ENCODE results near the gene LRRK1.

Gene LRRK1

DNA sequence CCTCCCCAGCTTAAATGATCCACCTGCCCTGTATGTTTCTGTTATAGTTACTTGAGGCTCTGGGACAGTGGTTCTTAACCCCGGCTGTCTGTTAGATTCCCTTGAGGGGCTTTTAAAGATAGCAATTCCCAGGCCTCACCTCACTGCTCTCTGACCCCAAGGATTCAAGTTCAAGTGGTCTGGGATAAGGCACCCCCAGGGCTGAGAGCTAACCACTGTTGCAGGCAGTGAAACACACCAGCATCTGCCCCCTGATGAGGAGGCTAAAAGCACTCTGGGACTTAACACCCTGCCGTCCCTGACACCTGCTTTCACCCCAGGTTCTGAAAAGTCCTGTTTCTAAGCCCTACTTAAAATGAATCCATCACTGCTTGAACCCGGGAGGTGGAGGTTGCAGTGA lies 103.7 kb downstream of the LRRK1 start:
- DNase-seq (ENCODE audit: insufficient read length) = no peak
- no peak for FAIRE-seq
- TF ChIP-seq POLR2A (IDR thresholded peaks at IDR 0.05; ENCODE audit: low read depth, low read length) (no peak), TAF1 (IDR thresholded peaks at IDR 0.05; ENCODE audit: borderline replicate concordance, low read depth, low read length) (no peak), POLR2AphosphoS5 (IDR thresholded peaks at IDR 0.05; ENCODE audit: low read depth, low read length) (no peak)

DNA sequence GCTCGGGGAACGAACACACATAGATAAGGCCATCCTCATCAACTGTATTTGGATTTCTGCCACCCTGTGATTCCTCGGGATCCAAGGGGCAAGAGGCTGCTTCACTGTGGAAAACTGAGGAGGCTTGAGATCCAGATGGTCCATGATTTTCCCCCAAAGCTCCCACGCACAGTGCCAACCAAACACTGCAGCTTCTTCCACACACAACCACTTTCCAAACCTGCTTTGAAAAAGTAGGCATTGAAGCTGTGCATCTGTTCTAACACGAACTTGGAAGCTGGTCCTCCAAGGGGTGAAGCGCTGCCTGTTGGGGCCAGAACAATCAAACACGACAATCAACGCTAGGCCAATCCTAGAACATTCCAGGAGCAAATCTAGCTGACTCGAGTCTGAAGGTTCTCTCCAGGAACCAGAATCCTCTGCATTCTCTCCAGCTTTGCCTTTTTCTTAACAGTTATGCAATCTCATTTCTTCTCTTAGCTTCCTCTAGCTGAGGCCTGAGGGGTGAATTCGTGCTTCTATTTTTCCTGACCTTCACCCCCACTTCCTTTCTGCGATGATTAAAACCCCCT lies 104.4 kb downstream of the LRRK1 start:
- FAIRE-seq = no peak
- TF ChIP-seq TAF1 (IDR thresholded peaks at IDR 0.05; ENCODE audit: borderline replicate concordance, low read depth, low read length) = no peak
- no peak for TF ChIP-seq POLR2AphosphoS5 (IDR thresholded peaks at IDR 0.05; ENCODE audit: low read depth, low read length)
- no peak for TF ChIP-seq POLR2A (IDR thresholded peaks at IDR 0.05; ENCODE audit: low read depth, low read length)
- DNase-seq (ENCODE audit: insufficient read length) = no peak

GRCh38 chr15:101024073-101024695 lies 105.0 kb downstream of the LRRK1 start:
- DNase-seq (ENCODE audit: insufficient read length) (no peak), FAIRE-seq (no peak)
- TF ChIP-seq TAF1 (IDR thresholded peaks at IDR 0.05; ENCODE audit: borderline replicate concordance, low read depth, low read length) (no peak), POLR2A (IDR thresholded peaks at IDR 0.05; ENCODE audit: low read depth, low read length) (no peak), POLR2AphosphoS5 (IDR thresholded peaks at IDR 0.05; ENCODE audit: low read depth, low read length) (no peak)

GRCh38 chr15:101024706-101025500 lies 105.7 kb downstream of the LRRK1 start:
- FAIRE-seq = no peak
- TF ChIP-seq TAF1 (IDR thresholded peaks at IDR 0.05; ENCODE audit: borderline replicate concordance, low read depth, low read length) = no peak
- no peak for TF ChIP-seq POLR2A (IDR thresholded peaks at IDR 0.05; ENCODE audit: low read depth, low read length)
- no peak for TF ChIP-seq POLR2AphosphoS5 (IDR thresholded peaks at IDR 0.05; ENCODE audit: low read depth, low read length)
- DNase-seq (ENCODE audit: insufficient read length) = no peak

GRCh38 chr15:101025501-101025885 lies 106.3 kb downstream of the LRRK1 start:
- no peak for FAIRE-seq
- TF ChIP-seq POLR2AphosphoS5 (IDR thresholded peaks at IDR 0.05; ENCODE audit: low read depth, low read length) = no peak
- no peak for TF ChIP-seq POLR2A (IDR thresholded peaks at IDR 0.05; ENCODE audit: low read depth, low read length)
- TF ChIP-seq TAF1 (IDR thresholded peaks at IDR 0.05; ENCODE audit: borderline replicate concordance, low read depth, low read length) = no peak
- no peak for DNase-seq (ENCODE audit: insufficient read length)

- no peak for FAIRE-seq
- DNase-seq (ENCODE audit: insufficient read length) = no peak
- TF ChIP-seq POLR2AphosphoS5 (IDR thresholded peaks at IDR 0.05; ENCODE audit: low read depth, low read length) (no peak), POLR2A (IDR thresholded peaks at IDR 0.05; ENCODE audit: low read depth, low read length) (no peak; the same call in 1 of the 2 replicates)
Measured at GRCh38 chr15:101025896-101026631, 106.9 kb downstream of the LRRK1 start.

GRCh38 chr15:101026656-101027272 lies 107.6 kb downstream of the LRRK1 start:
- FAIRE-seq (no peak), DNase-seq (ENCODE audit: insufficient read length) (no peak)
- TF ChIP-seq POLR2A (IDR thresholded peaks at IDR 0.05; ENCODE audit: low read depth, low read length) = no peak
- TF ChIP-seq TAF1 (IDR thresholded peaks at IDR 0.05; ENCODE audit: borderline replicate concordance, low read depth, low read length) = no peak
- TF ChIP-seq POLR2AphosphoS5 (IDR thresholded peaks at IDR 0.05; ENCODE audit: low read depth, low read length) = no peak

GRCh38 chr15:101027273-101027901 lies 108.2 kb downstream of the LRRK1 start:
- no peak for DNase-seq (ENCODE audit: insufficient read length)
- FAIRE-seq = no peak
- TF ChIP-seq TAF1 (IDR thresholded peaks at IDR 0.05; ENCODE audit: borderline replicate concordance, low read depth, low read length) (no peak), POLR2AphosphoS5 (IDR thresholded peaks at IDR 0.05; ENCODE audit: low read depth, low read length) (no peak), POLR2A (IDR thresholded peaks at IDR 0.05; ENCODE audit: low read depth, low read length) (no peak)

DNA sequence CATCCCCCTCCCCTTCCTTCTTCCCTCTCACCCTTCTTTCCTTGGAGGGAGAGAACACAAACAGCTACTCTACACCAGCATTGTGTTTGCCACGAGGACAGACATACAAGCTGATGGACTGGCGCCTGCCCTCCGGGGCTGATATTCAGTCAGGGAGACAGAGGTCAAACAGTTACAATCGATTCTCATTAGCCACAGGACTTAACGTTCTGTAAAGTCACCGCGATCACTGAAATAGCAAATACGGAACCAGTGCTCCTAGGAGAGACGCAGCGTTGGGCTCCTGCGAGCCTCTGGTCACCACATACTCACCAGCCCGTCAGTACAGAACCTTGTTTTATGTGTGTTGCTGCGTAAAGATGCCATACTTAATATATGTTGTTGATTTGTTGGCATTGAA lies 108.8 kb downstream of the LRRK1 start:
- no peak for FAIRE-seq
- TF ChIP-seq POLR2AphosphoS5 (IDR thresholded peaks at IDR 0.05; ENCODE audit: low read depth, low read length) (no peak), POLR2A (IDR thresholded peaks at IDR 0.05; ENCODE audit: low read depth, low read length) (no peak)
- DNase-seq (ENCODE audit: insufficient read length) = no peak

DNA sequence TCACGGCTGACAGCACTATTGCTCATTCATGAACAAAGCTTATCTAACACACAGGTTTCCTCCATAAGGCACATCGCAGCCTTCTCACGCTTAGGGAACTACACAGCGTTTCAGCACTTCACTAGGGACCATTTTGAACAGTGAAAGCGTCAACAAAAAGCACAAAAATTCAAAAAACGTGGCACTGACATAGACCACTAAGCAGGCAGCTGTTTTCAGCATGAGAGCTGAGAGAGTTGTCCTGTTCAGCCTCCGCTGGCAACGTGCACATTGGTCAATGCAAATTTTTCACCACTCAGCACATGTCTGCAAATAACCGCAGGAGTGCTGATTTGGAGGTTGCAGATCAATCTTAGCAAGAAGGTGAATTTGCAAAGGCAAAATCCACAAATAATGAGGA lies 109.2 kb downstream of the LRRK1 start:
- no peak for TF ChIP-seq TAF1 (IDR thresholded peaks at IDR 0.05; ENCODE audit: borderline replicate concordance, low read depth, low read length)
- no peak for TF ChIP-seq POLR2A (IDR thresholded peaks at IDR 0.05; ENCODE audit: low read depth, low read length)
- TF ChIP-seq POLR2AphosphoS5 (IDR thresholded peaks at IDR 0.05; ENCODE audit: low read depth, low read length) = no peak

More for the DNA sequence above, 109.2 kb downstream of the LRRK1 start:
- FAIRE-seq (no peak), DNase-seq (ENCODE audit: insufficient read length) (no peak)
